ENCODE measurements around the gene ATXN2.
"Not testable (repeated sequence)": the region's sequence is repeated elsewhere in the genome, so short reads cannot be mapped to it uniquely, and the experiment has no call there.

The ATXN2 gene

DNA sequence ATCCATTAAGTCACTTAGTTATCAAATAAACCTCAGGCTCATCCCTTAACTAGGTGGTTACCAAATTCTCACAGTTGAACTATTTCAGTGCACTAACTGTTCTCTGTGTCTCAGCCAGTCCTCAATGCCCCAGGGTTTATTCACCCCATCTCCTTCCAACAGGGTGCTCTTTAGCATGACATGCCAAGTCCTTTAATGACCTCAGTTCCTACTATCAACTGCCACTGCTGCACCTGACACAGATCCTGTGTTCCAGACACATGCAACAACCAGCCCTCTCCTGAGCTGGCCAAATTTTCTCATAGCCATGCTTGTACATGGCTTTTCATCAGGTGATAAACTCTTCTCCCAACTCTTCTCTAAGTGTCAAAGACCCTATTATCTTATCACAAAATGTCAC lies 80.0 kb downstream of the ATXN2 start:
- Histone ChIP-seq H3K27me3 (ENCODE audit: control insufficient read depth, insufficient read depth, low read length) (no peaks in the 10 kb centered on the region), H3K4me1 (ENCODE audit: control insufficient read depth, low read depth, low read length) (no peaks in the 10 kb centered on the region), H3K9ac (ENCODE audit: low read length) (no peak overlapping the region), H3K4me3 (ENCODE audit: low read length) (no peak overlapping the region), H3K9me3 (ENCODE audit: control insufficient read depth, low read depth, low read length) (no peaks in the 10 kb centered on the region), H3K27ac (ENCODE audit: low read length) (no peak overlapping the region), H3K36me3 (ENCODE audit: control insufficient read depth, low read depth, low read length) (peaks cover 66% of the 10 kb centered on the region)

DNA sequence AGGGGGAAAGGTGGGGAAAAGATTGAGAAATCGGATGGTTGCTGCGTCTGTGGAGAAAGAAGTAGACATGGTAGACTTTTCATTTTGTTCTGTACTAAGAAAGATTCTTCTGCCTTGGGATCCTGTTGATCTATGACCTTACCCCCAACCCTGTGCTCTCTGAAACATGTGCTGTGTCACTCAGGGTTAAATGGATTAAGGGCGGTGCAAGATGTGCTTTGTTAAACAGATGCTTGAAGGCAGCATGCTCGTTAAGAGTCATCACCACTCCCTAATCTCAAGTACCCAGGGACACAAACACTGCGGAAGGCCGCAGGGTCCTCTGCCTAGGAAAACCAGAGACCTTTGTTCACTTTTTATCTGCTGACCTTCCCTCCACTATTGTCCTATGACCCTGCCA lies 91.4 kb downstream of the ATXN2 start:
- H3K4me3 ChIP-seq (ENCODE audit: low read length); H3K9me3 ChIP-seq (ENCODE audit: control insufficient read depth, low read depth, low read length); H3K9ac ChIP-seq (ENCODE audit: low read length); H3K27me3 ChIP-seq (ENCODE audit: control insufficient read depth, insufficient read depth, low read length); H3K4me1 ChIP-seq (ENCODE audit: control insufficient read depth, low read depth, low read length); H3K27ac ChIP-seq (ENCODE audit: low read length): not testable (repeated sequence)
- H3K36me3 ChIP-seq (ENCODE audit: control insufficient read depth, low read depth, low read length) = peaks cover 66% of the 10 kb centered on the region

DNA sequence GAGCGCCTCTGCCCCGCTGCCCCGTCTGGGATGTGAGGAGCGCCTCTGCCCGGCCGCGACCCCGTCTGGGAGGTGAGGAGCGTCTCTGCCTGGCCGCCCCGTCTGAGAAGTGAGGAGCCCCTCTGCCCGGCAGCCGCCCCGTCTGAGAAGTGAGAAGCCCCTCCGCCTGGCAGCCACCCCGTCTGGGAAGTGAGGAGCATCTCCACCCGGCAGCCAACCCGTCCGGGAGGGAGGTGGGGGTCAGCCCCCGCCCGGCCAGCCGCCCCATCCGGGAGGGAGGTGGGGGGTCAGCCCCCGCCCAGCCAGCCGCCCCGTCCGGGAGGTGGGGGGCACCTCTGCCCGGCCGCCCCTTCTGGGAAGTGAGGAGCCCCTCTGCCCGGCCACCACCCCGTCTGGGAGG lies 91.9 kb downstream of the ATXN2 start:
- not testable (repeated sequence) for H3K4me1 ChIP-seq (ENCODE audit: control insufficient read depth, low read depth, low read length); H3K27ac ChIP-seq (ENCODE audit: low read length); H3K27me3 ChIP-seq (ENCODE audit: control insufficient read depth, insufficient read depth, low read length); H3K4me3 ChIP-seq (ENCODE audit: low read length); H3K9me3 ChIP-seq (ENCODE audit: control insufficient read depth, low read depth, low read length); H3K9ac ChIP-seq (ENCODE audit: low read length)
- peaks cover 62% of the 10 kb centered on the region for H3K36me3 ChIP-seq (ENCODE audit: control insufficient read depth, low read depth, low read length)

DNA sequence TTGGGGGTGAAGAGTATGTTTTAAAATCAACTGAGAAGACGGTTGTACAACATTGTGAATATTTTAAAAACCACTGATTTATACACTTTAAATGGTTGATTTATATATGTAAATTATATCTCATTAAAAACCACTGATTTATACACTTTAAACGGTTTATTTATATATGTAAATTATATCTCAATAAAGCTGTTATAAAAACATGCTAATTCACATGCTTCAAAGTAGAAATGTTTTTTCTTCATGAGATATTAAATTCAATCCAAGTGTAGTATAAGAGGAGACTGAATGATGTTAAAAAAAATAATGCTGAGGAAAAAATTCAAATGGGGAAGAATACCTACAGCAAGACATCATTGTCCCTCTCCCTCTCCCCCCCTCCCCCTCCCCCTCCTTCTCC lies 92.9 kb downstream of the ATXN2 start:
- H3K36me3 ChIP-seq (ENCODE audit: control insufficient read depth, low read depth, low read length) = peaks cover 52% of the 10 kb centered on the region
- H3K27me3 ChIP-seq (ENCODE audit: control insufficient read depth, insufficient read depth, low read length) = no peaks in the 10 kb centered on the region
- H3K27ac ChIP-seq (ENCODE audit: low read length) = no peak overlapping the region
- H3K9me3 ChIP-seq (ENCODE audit: control insufficient read depth, low read depth, low read length) = no peaks in the 10 kb centered on the region
- no peak overlapping the region for H3K4me3 ChIP-seq (ENCODE audit: low read length)
- H3K4me1 ChIP-seq (ENCODE audit: control insufficient read depth, low read depth, low read length) = no peaks in the 10 kb centered on the region
- no peak overlapping the region for H3K9ac ChIP-seq (ENCODE audit: low read length)

DNA sequence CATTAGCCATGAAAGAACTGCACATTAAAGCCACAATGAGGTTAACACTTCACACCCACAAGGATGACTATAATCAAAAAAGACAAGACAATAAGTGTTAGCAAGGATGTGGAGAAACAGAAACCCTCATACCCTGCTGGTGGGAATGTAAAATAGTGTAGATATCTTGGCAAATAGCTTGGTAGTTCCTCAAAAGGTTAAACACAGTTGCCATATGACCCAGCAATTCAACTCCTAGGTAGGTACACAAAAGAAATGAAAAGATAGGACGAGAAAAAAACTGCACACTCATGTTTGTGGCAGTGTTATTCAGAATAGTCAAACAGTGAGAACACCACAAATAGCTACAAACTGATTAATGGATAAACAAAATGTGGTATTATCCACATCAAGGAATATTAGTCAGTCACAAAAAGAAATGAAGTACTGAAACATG lies 93.5 kb downstream of the ATXN2 start:
- Histone ChIP-seq H3K36me3 (ENCODE audit: control insufficient read depth, low read depth, low read length) (peaks cover 46% of the 10 kb centered on the region), H3K4me1 (ENCODE audit: control insufficient read depth, low read depth, low read length) (no peaks in the 10 kb centered on the region), H3K9ac (ENCODE audit: low read length) (no peak overlapping the region), H3K4me3 (ENCODE audit: low read length) (no peak overlapping the region), H3K27ac (ENCODE audit: low read length) (no peak overlapping the region), H3K27me3 (ENCODE audit: control insufficient read depth, insufficient read depth, low read length) (no peaks in the 10 kb centered on the region), H3K9me3 (ENCODE audit: control insufficient read depth, low read depth, low read length) (no peaks in the 10 kb centered on the region)

DNA sequence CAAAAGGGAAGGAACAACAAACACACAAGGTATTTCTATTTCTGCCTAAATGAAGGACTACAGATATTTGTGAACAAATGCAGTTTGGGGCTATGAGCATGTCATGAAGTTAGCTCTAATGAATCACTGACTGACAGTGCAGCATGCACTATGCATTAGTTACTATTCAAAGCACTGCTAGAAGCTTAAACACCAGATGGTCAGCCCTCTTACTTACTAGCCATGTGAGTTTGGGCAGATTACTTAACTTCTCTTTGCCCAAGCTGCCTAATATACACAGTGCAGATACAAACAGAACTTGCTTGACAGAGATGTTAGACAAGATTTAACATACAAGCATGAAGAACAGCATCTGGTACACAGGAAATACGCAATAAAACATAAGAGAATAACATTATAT lies 96.0 kb downstream of the ATXN2 start:
- Histone ChIP-seq H3K27ac (ENCODE audit: low read length) (no peak overlapping the region), H3K4me1 (ENCODE audit: control insufficient read depth, low read depth, low read length) (no peaks in the 10 kb centered on the region), H3K27me3 (ENCODE audit: control insufficient read depth, insufficient read depth, low read length) (no peaks in the 10 kb centered on the region), H3K36me3 (ENCODE audit: control insufficient read depth, low read depth, low read length) (peaks cover 31% of the 10 kb centered on the region), H3K9ac (ENCODE audit: low read length) (no peak overlapping the region), H3K4me3 (ENCODE audit: low read length) (no peak overlapping the region), H3K9me3 (ENCODE audit: control insufficient read depth, low read depth, low read length) (no peaks in the 10 kb centered on the region)

DNA sequence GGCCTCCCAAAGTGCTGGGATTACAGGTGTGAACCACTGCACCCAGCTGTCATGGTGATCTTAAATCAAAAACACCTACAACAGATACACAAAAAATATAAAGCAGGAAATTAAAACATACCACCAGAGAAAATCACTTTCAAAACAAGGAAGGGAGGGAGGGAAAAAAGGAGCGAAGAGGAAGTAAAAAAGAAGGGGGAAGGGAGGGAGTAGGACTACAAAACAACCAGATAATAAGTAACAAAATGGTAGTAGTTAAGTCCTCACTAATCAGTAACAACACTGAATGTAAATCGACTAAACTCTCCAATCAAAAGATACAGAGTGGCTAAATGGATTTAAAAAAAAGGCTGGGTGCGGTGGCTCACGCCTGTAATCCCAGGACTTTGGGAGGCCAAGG lies 104.4 kb downstream of the ATXN2 start:
- Histone ChIP-seq H3K4me3 (ENCODE audit: low read length) (no peak overlapping the region), H3K27ac (ENCODE audit: low read length) (no peak overlapping the region), H3K9me3 (ENCODE audit: control insufficient read depth, low read depth, low read length) (no peaks in the 10 kb centered on the region), H3K27me3 (ENCODE audit: control insufficient read depth, insufficient read depth, low read length) (no peaks in the 10 kb centered on the region), H3K4me1 (ENCODE audit: control insufficient read depth, low read depth, low read length) (no peaks in the 10 kb centered on the region), H3K36me3 (ENCODE audit: control insufficient read depth, low read depth, low read length) (peaks cover 43% of the 10 kb centered on the region), H3K9ac (ENCODE audit: low read length) (no peak overlapping the region)

DNA sequence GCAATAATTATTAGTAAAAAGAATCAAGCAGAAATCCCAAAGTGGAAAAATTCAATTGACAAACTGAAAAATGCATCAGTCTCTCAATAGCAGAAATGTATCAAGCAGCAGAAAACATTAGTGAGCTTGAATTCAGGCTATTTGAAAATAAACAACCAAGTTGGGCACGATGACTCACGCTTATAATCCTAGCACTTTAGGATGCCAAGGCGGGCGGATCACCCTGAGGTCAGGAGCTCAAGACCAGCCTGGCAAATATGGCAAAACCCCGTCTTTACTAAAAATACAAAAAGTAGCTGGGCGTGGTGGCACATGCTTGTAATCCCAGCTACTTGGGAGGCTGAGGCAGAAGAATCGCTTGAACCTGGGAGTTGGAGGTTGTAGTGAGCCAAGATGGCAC lies 106.1 kb downstream of the ATXN2 start:
- H3K27ac ChIP-seq (ENCODE audit: low read length); H3K4me3 ChIP-seq (ENCODE audit: low read length); H3K4me1 ChIP-seq (ENCODE audit: control insufficient read depth, low read depth, low read length); H3K27me3 ChIP-seq (ENCODE audit: control insufficient read depth, insufficient read depth, low read length); H3K9me3 ChIP-seq (ENCODE audit: control insufficient read depth, low read depth, low read length); H3K9ac ChIP-seq (ENCODE audit: low read length): not testable (repeated sequence)
- peaks cover 51% of the 10 kb centered on the region for H3K36me3 ChIP-seq (ENCODE audit: control insufficient read depth, low read depth, low read length)

DNA sequence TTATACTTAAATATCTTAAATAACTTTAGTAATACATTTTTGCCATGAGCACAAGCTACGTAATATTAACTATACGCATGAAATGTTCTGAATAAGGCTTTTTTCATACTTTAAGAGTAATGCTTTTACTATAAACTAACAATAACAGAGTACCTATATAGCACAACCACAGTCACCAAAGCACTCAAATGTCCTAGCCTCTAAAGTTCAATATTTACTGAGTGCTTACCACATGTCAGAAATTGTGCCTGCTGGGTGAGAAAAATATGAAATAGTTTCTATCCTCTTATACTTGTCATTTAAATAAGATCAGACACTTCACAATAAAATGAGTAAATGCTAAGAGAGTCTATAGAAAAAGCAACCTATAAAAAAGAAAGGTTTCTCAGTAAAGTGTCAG lies 110.3 kb downstream of the ATXN2 start:
- H3K27me3 ChIP-seq (ENCODE audit: control insufficient read depth, insufficient read depth, low read length) = no peaks in the 10 kb centered on the region
- H3K9ac ChIP-seq (ENCODE audit: low read length) = no peak overlapping the region
- H3K4me3 ChIP-seq (ENCODE audit: low read length) = no peak overlapping the region
- H3K36me3 ChIP-seq (ENCODE audit: control insufficient read depth, low read depth, low read length) = peaks cover 71% of the 10 kb centered on the region
- H3K4me1 ChIP-seq (ENCODE audit: control insufficient read depth, low read depth, low read length) = no peaks in the 10 kb centered on the region
- no peaks in the 10 kb centered on the region for H3K9me3 ChIP-seq (ENCODE audit: control insufficient read depth, low read depth, low read length)
- H3K27ac ChIP-seq (ENCODE audit: low read length) = no peak overlapping the region

DNA sequence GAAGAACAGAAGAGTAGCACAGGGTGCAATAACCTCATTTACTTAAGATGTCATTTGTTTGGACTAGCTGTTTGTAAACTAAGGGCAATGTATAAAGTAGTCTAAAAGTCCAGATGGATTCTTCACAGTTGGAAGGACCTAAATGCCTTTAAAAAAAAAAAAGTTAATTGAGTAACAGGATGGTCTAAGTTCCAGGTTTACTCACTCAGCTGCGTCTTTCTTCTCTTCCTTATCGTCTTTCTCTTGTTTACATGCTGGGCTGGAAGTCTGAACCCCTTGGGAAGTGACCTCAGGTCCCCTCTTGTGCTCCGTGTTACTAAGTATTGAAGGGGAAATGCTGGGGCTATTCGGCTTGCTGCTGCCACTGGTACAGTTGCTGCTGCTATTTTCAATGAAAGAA lies 110.8 kb downstream of the ATXN2 start:
- H3K4me1 ChIP-seq (ENCODE audit: control insufficient read depth, low read depth, low read length) = no peaks in the 10 kb centered on the region
- no peak overlapping the region for H3K27ac ChIP-seq (ENCODE audit: low read length)
- peaks cover 74% of the 10 kb centered on the region for H3K36me3 ChIP-seq (ENCODE audit: control insufficient read depth, low read depth, low read length)
- H3K27me3 ChIP-seq (ENCODE audit: control insufficient read depth, insufficient read depth, low read length) = no peaks in the 10 kb centered on the region
- no peak overlapping the region for H3K9ac ChIP-seq (ENCODE audit: low read length)
- H3K4me3 ChIP-seq (ENCODE audit: low read length) = no peak overlapping the region
- no peaks in the 10 kb centered on the region for H3K9me3 ChIP-seq (ENCODE audit: control insufficient read depth, low read depth, low read length)

DNA sequence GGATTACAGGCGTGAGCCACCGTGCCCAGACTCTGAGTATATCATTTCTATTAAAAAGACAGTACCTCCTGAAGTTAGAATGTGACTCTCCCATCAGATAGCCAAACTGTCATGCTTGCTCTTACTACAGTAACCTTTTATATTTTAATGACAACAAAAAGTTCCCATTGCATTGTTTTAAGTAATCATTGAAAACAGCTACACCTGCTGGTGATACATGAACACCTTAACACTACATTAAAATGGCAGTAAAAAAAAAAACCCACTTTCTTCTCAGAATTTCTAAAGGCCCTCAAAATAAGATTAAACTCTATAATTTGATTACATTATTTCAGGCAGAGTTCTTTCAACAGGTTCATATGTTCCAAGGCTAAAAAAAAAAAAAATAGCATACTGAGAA lies 116.7 kb downstream of the ATXN2 start:
- no peak overlapping the region for H3K9ac ChIP-seq (ENCODE audit: low read length)
- H3K9me3 ChIP-seq (ENCODE audit: control insufficient read depth, low read depth, low read length) = no peaks in the 10 kb centered on the region
- peaks cover 42% of the 10 kb centered on the region for H3K36me3 ChIP-seq (ENCODE audit: control insufficient read depth, low read depth, low read length)
- no peak overlapping the region for H3K4me3 ChIP-seq (ENCODE audit: low read length)
- no peaks in the 10 kb centered on the region for H3K4me1 ChIP-seq (ENCODE audit: control insufficient read depth, low read depth, low read length)
- H3K27me3 ChIP-seq (ENCODE audit: control insufficient read depth, insufficient read depth, low read length) = no peaks in the 10 kb centered on the region
- no peak overlapping the region for H3K27ac ChIP-seq (ENCODE audit: low read length)

DNA sequence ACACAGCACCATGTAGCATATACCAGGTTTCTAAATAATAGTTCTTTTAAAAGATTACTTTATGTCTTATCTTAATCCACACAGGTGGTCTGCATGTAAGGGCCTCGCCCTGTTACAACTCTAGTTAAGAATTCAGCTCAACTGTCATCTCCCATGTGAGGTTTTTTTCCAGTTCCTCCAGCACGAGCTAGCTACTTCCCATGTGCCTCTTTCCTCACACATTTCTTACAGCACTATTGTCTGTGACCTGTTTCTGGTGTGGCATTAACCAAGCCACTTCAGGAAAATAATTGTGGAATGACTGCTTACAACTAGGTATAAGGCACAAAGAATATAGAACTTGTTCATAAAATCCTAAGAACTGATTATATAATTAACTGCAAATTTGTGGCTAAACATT lies 127.9 kb downstream of the ATXN2 start:
- H3K27me3 ChIP-seq (ENCODE audit: control insufficient read depth, insufficient read depth, low read length) = no peaks in the 10 kb centered on the region
- H3K9me3 ChIP-seq (ENCODE audit: control insufficient read depth, low read depth, low read length) = no peaks in the 10 kb centered on the region

DNA sequence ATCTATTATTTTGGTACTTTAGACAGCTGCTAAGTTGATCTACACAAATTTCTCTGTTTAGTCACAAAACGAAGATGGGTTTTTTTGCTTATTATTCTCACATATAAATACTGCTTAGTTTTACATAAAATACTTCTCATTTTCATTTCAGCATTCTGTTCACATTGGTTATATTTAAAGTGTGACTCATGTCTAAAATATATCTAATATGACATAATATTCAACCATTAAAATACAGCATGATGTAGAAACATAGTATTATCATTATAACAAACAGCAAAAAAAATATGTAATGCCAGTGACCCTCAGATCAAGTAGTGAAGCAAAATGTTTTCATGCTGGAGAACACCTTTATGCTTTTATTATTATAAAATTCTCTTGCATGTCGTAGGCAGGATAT lies 129.7 kb downstream of the ATXN2 start:
- H3K4me3 ChIP-seq (ENCODE audit: low read length) = no peak overlapping the region
- H3K27me3 ChIP-seq (ENCODE audit: control insufficient read depth, insufficient read depth, low read length) = no peaks in the 10 kb centered on the region
- H3K4me1 ChIP-seq (ENCODE audit: control insufficient read depth, low read depth, low read length) = no peaks in the 10 kb centered on the region
- peaks cover 35% of the 10 kb centered on the region for H3K36me3 ChIP-seq (ENCODE audit: control insufficient read depth, low read depth, low read length)
- no peak overlapping the region for H3K27ac ChIP-seq (ENCODE audit: low read length)
- H3K9me3 ChIP-seq (ENCODE audit: control insufficient read depth, low read depth, low read length) = no peaks in the 10 kb centered on the region
- H3K9ac ChIP-seq (ENCODE audit: low read length) = no peak overlapping the region

More for the DNA sequence above, 127.9 kb downstream of the ATXN2 start:
- Histone ChIP-seq H3K4me3 (ENCODE audit: low read length) (no peak overlapping the region), H3K9ac (ENCODE audit: low read length) (no peak overlapping the region), H3K36me3 (ENCODE audit: control insufficient read depth, low read depth, low read length) (peaks cover 37% of the 10 kb centered on the region), H3K27ac (ENCODE audit: low read length) (no peak overlapping the region), H3K4me1 (ENCODE audit: control insufficient read depth, low read depth, low read length) (no peaks in the 10 kb centered on the region)

Measured in iPS-18a (cell line).